Prostate gland (tissue), 2 donors: ENCODE data around the gene FIGNL2.

Experiments used
- CTCF ChIP-seq, 4 experiments: fragments of 200-600 bp in 2 of 4; fragments of 450-650 bp in 2 of 4; sonication (generic) in 2 of 4; IDR thresholded peaks; 1 replicate in 3 of 4; 2 replicates in 1 of 4; pipeline ENCODE4 v1.5.1; 2016 to 2019; ENCODE audit warnings: antibody characterized with exemption in 4 of 4, mild to moderate bottlenecking in 2 of 4, moderate library complexity in 2 of 4
- POLR2A ChIP-seq: fragments of 450-650 bp; IDR thresholded peaks from one replicate; pipeline ENCODE4 v1.6.1; 2016; ENCODE audit warnings: antibody characterized with exemption, mild to moderate bottlenecking
- POLR2AphosphoS5 ChIP-seq: sonication (generic); formaldehyde crosslinking; IDR thresholded peaks from one replicate; pipeline ENCODE4 v1.6.1; 2017; ENCODE audit warnings: antibody characterized with exemption

- TF ChIP-seq CTCF (IDR thresholded peaks at IDR 0.05) (no peak), POLR2AphosphoS5 (no peak), POLR2A (no peak)
Observed at GRCh38 chr12:51848841-51849735, 570 bp upstream of the FIGNL2 start.
